ENCODE data around the gene ADRA2B.
"Not testable (repeated sequence)": the region's sequence is repeated elsewhere in the genome, so short reads cannot be mapped to it uniquely, and the experiment has no call there.

Gene ADRA2B

GRCh38 chr2:96143848-96144480 is 27.6 kb upstream of the ADRA2B start:
- peak; percentile 59 for TF ChIP-seq CTCF (IDR thresholded peaks at IDR 0.05; ENCODE audit: low read depth, low read length, missing control alignments)
- no peak for DNase-seq (ENCODE audit: low read depth)
- peak overlapping the region; percentile 68 for H3K4me3 ChIP-seq (ENCODE audit: low read depth, low read length)

- no peak for TF ChIP-seq CTCF (IDR thresholded peaks at IDR 0.05; ENCODE audit: low read depth, low read length, missing control alignments)
- H3K4me3 ChIP-seq (ENCODE audit: low read depth, low read length), result peak overlapping the region; percentile 68
- DNase-seq (ENCODE audit: low read depth), result no peak
Observed at GRCh38 chr2:96143231-96143847, 27.0 kb upstream of the ADRA2B start.

GRCh38 chr2:96142217-96143113 is 26.1 kb upstream of the ADRA2B start:
- DNase-seq (ENCODE audit: low read depth), result no peak
- peak overlapping the region; percentile 68 for H3K4me3 ChIP-seq (ENCODE audit: low read depth, low read length)
- TF ChIP-seq CTCF (IDR thresholded peaks at IDR 0.05; ENCODE audit: low read depth, low read length, missing control alignments), result peak; percentile 80

GRCh38 chr2:96141624-96141967 is 25.2 kb upstream of the ADRA2B start:
- DNase-seq (ENCODE audit: low read depth); H3K4me3 ChIP-seq (ENCODE audit: low read depth, low read length): not testable (repeated sequence)

GRCh38 chr2:96140941-96141623 is 24.7 kb upstream of the ADRA2B start:
- no peak for DNase-seq (ENCODE audit: low read depth)
- no peak overlapping the region for H3K4me3 ChIP-seq (ENCODE audit: low read depth, low read length)
- no peak for TF ChIP-seq CTCF (IDR thresholded peaks at IDR 0.05; ENCODE audit: low read depth, low read length, missing control alignments)

- no peak overlapping the region for H3K4me3 ChIP-seq (ENCODE audit: low read depth, low read length)
- no peak for TF ChIP-seq CTCF (IDR thresholded peaks at IDR 0.05; ENCODE audit: low read depth, low read length, missing control alignments)
- DNase-seq (ENCODE audit: low read depth), result no peak
Observed at GRCh38 chr2:96139181-96139758, 22.9 kb upstream of the ADRA2B start.

All from GM12864 (cell line).